RPMI7951 (cell line): ENCODE results near the gene NFATC3. TPM values are rescaled to one million over a fixed set of nuclear protein-coding genes. Genes with fewer than 3 reads are reported as not detected.
A peak's percentile ranks its signal among the peaks of the same experiment; 100 is the strongest.
"Not testable (repeated sequence)": the region's sequence is repeated elsewhere in the genome, so short reads cannot be mapped to it uniquely, and the experiment has no call there.

Source experiments
- DNase-seq: peaks from one replicate; pipeline ENCODE4 v3.0.0-alpha.2; 2012; ENCODE audit warnings: low read depth
- total RNA-seq: library from RNA; depleted of rRNA; stranded (reverse); fragments of >200 nt; shearing (Covaris generic); gene quantifications from 2 replicates; pipeline ENCODE4 v1.2.3, GENCODE V29; 2014

The NFATC3 gene
- total RNA-seq, 1 experiment from 2014 or later, result 22.5 TPM

- DNase-seq, result peak; percentile 16
Observed at GRCh38 chr16:68116256-68116867, 31.2 kb downstream of the NFATC3 start.

DNA sequence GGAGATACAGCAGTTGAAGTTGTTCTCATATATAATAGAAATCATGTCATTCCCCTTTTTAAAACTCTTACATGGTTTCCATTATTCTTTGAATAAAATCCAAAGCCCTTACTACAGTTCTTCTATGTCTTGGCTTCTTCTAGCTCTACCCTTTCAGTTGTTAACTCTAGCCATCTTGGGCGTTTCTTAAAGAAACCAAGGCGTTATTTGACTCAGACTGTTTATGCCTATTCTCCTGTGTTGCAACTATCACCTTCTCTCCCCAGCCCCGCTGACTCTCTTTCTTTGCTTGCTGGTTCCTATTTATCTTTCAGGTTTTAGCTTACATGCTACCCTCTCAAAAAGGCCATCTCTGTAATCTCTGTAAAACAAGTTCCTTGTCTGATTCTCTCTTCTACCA lies 32.7 kb downstream of the NFATC3 start:
- no peak for DNase-seq

DNA sequence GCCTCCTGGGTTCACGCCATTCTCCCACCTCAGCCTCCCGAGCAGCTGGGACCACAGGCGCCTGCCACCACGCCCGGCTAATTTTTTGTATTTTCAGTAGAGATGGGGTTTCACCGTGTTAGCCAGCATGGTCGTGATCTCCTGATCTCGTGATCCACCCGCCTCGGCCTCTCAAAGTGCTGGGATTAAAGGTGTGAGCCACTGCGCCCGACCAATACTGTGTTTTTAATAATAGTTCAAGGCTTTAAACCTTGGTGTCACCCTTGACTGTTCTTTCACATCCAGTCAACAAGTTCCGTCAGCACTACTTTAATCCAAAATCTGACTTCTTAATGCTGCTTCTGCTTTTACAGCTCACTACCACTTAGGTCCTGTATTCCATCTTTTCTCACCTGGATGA lies 33.8 kb downstream of the NFATC3 start:
- DNase-seq, result not testable (repeated sequence)

DNA sequence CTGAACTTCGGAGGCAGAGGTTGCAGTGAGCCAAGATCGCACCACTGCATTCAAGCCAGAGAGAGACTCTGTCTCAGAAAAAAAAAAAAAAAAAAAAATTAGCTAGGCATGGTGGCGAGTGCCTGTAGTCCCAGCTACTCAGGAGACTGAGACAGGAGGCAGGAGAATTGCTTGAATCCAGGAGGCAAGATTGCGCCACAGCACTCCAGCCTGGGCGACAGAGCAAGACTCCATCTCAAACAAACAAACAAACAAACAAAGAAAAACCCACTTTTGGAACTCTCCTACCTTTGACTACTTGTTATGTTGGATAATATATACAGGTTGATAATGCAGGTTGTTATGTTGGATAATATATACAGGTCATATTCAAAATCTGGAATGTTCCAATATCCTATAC lies 35.3 kb downstream of the NFATC3 start:
- not testable (repeated sequence) for DNase-seq

DNA sequence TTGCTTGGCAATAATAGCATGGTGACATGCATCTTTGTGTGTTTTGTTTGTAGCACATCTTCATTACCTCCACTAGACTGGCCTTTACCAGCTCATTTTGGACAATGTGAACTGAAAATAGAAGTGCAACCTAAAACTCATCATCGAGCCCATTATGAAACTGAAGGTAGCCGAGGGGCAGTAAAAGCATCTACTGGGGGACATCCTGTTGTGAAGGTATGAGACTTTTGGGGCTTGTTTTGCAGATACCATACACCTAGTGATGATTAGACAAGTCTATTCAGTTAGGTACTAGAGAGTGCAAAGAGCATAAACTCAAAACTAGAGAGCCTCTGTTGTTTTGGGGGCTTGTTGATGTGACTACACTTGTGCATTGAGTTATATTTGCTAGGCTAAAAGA lies 41.2 kb downstream of the NFATC3 start:
- DNase-seq, result no peak

DNA sequence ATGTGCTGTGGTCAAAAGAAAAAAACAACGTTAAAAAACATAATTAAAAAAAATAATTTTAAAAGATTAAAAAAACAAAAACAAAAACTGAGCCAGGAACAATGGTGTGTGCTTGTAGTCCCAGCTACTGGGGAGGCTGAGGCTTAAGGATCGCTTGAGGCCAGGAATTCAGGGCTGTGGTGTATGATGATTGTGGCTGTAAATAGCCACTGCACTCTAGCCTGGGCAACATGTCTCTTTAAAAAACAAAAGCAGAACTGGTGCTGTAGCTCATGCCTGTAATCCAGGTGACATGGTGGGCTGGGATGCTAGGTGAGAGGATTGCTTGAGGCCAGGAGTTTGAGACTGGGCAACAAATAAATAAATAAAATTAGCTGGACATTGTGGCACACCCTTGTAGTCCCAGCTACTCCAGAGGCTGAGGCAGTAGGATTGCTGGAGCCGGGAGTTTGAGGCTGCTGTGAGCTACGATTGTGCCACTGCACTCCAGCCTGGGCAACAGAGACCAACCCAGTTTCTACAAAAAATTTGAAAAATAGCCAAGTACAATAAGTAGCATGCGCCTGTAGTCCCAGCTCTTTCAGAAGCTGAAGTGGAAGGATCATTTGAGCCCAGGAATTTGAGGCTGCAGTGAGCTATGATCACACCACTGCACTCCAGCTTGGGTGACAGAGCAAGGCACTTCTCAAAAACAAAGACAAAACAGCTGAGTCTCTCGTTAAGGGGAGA lies 43.6 kb downstream of the NFATC3 start:
- no peak for DNase-seq

GRCh38 chr16:68130520-68130919 lies 45.4 kb downstream of the NFATC3 start:
- no peak for DNase-seq

DNA sequence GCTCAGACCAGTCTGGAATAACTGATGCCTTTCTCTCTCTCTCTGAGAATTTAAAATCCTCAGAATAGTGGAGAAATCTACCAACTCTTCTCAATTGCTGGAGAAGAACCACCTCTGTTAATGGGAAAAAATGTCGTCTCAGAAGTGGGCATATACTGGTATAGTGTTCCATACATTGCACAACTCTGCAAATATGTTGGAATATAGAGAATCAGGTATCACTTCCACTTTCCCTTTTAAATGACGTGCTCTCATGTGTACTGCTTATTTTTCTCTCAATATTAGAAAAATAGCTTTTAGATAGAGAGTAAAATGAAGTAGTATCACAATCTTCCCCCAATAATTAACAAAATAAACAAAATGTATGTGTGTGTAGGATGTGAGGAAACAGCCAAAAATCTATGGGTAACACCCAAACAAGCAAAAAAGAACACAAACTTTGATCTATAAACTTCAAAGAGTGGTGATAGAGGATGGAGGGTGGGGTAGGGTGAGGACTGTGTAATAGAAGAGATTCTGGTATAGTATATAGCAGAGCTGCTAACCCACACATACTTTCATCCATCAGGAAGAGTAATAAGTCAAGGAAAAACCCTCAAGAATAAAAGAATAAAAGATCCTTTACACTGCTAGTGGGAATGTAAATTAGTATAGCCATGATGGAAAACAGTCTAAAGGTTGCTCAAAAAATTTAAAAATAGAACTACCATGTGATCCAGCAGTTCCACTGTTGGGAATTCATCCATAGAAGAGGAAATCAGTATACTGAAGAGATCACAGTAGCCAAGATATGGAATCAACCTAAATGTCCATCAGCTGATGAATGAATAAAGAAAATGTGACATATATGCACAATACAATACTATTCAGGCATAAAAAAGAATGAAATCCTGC lies 46.9 kb downstream of the NFATC3 start:
- DNase-seq, result no peak

DNA sequence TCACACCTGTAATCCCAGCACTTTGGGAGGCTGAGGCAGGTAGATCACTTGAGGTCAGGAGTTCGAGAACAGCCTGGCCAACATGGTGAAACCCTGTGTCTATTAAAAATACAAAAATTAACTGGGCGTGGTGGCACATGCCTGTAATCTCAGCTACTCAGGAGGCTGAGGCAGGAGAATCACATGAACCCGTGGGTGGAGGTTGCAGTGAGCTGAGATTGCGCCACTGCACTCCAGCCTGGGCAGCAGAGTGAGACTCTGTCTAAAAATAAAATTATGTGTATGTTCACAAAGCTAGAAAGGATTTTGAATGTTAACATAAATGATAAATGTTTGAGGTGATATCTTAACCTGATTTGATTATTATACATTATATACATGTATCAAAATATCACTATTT lies 47.8 kb downstream of the NFATC3 start:
- DNase-seq, result not testable (repeated sequence)

DNA sequence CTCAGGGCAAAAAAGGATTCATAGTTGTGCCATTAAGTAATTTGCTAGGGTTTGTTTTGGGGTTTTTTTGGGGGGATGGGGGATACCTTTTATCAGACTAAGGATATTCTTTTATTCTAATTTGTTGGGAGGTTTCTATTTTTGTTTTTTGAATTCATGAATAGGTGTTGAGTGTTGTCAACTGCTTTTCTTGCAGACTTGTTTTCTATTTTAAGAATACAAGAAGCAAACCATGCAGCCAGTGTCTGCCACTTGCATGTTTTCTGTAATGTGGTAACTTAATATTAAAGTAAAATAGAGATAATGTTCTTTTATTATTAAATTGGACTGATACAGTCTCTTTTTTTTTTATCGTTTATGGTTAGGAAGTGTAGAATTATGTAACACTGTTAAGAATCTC lies 49.5 kb downstream of the NFATC3 start:
- DNase-seq, result no peak

GRCh38 chr16:68136515-68136914 lies 51.3 kb downstream of the NFATC3 start:
- no peak for DNase-seq

- DNase-seq, result no peak
Observed at GRCh38 chr16:68144008-68144407, 58.8 kb downstream of the NFATC3 start.

- DNase-seq, result peak; percentile 40
Observed at GRCh38 chr16:68146585-68146984, 61.4 kb downstream of the NFATC3 start.

GRCh38 chr16:68147444-68147843 lies 62.3 kb downstream of the NFATC3 start:
- no peak for DNase-seq

DNA sequence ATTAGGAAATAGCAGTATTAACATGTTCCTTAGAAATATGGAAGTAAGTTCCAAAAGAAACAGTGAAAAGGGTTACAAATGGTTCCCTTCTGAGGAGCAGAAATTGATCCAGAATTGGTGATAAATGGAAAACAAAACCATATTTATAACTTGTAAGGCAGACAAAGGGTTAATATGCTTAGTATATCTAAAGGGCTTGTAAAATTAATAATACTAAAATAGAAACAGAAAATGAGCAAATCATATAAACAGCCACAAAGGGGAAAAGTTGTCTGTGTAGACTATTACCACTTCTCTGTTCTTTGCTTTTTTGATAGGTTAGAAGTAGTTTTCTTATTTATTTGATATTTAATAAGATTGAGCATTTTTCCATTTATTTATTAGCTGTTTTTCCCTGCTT lies 64.4 kb downstream of the NFATC3 start:
- DNase-seq, result no peak

- DNase-seq, result no peak
Observed at GRCh38 chr16:68155425-68155824, 70.3 kb downstream of the NFATC3 start.

- no peak for DNase-seq
Observed at GRCh38 chr16:68162413-68162812, 77.2 kb downstream of the NFATC3 start.

GRCh38 chr16:68163275-68163674 lies 78.1 kb downstream of the NFATC3 start:
- DNase-seq, result not testable (repeated sequence)

DNA sequence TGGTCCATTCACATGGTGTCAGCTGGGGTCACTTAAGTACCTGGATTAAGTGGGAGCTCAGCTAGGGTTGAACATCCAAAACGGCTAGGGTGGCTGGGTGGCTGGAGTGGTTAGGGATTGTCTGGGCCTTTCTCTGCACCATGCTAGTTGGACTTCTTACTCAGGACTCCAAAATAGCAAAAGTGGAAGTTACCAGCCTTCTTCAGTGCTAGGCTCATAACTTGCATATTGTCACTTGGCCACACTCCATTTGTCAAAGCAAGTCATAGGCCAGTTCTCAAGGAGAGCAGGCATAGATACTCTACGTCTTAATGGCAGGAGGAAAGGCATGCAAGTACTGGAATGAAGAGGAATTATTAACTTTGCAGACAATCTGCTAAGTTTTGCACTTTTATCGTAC lies 81.1 kb downstream of the NFATC3 start:
- DNase-seq, result no peak

DNA sequence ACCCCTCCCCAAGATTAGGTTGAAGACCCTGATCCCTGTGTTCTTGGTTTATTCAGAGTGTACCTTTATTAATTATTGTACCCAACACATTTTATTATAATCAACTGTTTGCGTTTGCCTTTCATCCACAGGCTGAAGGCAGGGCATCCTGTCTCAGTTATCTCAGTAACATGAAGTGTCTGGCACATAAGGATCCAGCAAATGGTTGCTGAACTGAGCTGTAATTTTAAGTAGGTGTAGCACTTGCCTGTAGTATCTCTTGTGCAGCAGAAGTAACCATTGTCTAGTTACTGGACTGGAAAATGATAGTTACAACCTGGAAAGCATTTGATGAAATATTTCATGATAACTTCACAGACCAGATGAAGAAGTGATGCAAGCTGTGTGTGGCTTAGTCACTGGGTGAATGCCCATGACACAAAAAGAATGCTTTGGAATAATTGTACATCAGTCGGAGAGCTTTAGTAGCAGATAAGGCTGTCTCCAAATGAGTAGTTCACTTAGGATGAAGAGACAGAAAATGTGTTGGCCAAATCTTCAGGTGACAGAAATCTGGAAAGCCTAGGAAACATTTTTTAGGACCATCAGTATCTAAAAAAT lies 94.1 kb downstream of the NFATC3 start:
- no peak for DNase-seq

- DNase-seq, result no peak
Observed at GRCh38 chr16:68179855-68180254, 94.7 kb downstream of the NFATC3 start.

- no peak for DNase-seq
Observed at GRCh38 chr16:68183046-68183445, 97.9 kb downstream of the NFATC3 start.
